GM10266 (cell line): ENCODE results near the gene MORC3.
"Not testable (repeated sequence)": the region's sequence is repeated elsewhere in the genome, so short reads cannot be mapped to it uniquely, and the experiment has no call there.

Source experiments
- DNase-seq: peaks from one replicate; pipeline ENCODE4 v3.0.0; 2012; ENCODE audit errors: extremely low spot score
- CTCF ChIP-seq: IDR thresholded peaks from 2 replicates; pipeline ENCODE4 v1.5.1; 2012; ENCODE audit warnings: mild to moderate bottlenecking, low read depth; ENCODE audit not compliant: control insufficient read depth, insufficient read depth; ENCODE audit errors: missing control alignments

The MORC3 gene

GRCh38 chr21:36337099-36337509 is 17.1 kb downstream of the MORC3 start:
- TF ChIP-seq CTCF, result no peak
- DNase-seq, result no peak

- no peak for DNase-seq
- no peak for TF ChIP-seq CTCF
Measured at GRCh38 chr21:36338975-36339374, 19.0 kb downstream of the MORC3 start.

- not testable (repeated sequence) for DNase-seq
Measured at GRCh38 chr21:36342581-36342980, 22.6 kb downstream of the MORC3 start.

GRCh38 chr21:36344931-36345330 is 24.9 kb downstream of the MORC3 start:
- no peak for TF ChIP-seq CTCF
- DNase-seq, result no peak

GRCh38 chr21:36347278-36347961 is 27.4 kb downstream of the MORC3 start:
- DNase-seq, result no peak
- no peak for TF ChIP-seq CTCF

- no peak for DNase-seq
- TF ChIP-seq CTCF, result no peak
Measured at GRCh38 chr21:36347962-36348328, 27.9 kb downstream of the MORC3 start.

GRCh38 chr21:36349315-36349714 is 29.3 kb downstream of the MORC3 start:
- no peak for TF ChIP-seq CTCF
- DNase-seq, result no peak
